GM19324 (cell line): ENCODE results near the gene GSX1.
"Not testable (repeated sequence)": the region's sequence is repeated elsewhere in the genome, so short reads cannot be mapped to it uniquely, and the experiment has no call there.

Experiments
- ATAC-seq: cut with Tn5 transposase; IDR thresholded peaks from one replicate; pipeline ENCODE4 v1.9.1; 2021; ENCODE audit warnings: mild to moderate bottlenecking, moderate library complexity; ENCODE audit not compliant: unreplicated experiment, low FRiP score

GSX1 gene

DNA sequence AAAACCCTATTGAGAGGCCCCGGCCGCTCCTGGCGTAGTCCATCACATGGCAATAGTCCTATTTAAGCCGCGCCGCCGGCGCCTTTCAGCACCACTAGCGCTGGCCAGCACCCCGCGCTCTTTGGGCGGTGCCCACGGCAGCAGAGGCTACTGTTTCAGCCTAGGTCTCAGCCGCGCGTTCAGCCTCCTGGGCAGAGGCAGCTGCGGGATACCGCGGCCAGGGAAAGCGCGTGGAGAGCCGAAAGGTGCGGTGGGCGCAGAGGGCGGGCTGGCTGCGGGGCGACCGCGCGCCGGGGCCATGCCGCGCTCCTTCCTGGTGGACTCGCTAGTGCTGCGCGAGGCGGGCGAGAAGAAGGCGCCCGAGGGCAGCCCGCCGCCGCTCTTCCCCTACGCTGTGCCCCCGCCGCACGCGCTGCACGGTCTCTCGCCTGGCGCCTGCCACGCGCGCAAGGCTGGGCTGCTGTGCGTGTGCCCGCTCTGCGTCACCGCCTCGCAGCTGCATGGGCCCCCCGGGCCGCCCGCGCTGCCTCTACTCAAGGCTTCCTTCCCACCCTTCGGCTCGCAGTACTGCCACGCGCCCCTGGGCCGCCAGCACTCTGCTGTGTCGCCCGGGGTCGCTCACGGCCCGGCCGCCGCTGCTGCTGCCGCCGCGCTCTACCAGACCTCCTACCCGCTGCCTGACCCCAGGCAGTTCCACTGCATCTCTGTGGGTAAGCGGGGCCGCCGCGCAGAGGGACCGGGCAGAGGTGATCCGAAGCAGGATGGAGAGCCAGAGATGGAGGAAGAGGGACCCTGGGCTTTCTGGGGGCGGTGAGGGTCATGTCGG lies at the start of gene GSX1:
GSX1 (plus strand) TSS at position 91 of the 826 bp plus-strand sequence; CDS start at position 299, 208 bp downstream.
- no peak for ATAC-seq

DNA sequence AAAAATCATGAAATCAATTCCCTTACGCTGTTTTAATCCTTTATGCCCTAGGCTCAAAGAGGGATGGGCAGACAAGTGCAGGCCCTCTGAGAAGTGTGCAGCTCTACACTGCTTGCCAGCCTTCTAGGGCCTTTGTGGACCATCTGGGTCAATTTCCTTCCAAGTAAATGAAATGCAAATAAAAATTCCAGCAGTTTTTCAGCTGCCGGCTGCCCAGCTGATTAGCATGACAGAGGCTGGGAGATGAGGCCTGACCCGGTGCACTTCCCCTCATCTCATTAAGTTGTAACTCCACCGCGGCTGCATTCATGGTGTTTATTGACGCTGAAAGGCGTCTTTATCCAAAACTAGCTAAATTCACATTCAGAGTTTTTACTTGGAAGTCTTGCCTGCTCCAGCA lies 47.5 kb upstream of the GSX1 start:
- no peak for ATAC-seq

DNA sequence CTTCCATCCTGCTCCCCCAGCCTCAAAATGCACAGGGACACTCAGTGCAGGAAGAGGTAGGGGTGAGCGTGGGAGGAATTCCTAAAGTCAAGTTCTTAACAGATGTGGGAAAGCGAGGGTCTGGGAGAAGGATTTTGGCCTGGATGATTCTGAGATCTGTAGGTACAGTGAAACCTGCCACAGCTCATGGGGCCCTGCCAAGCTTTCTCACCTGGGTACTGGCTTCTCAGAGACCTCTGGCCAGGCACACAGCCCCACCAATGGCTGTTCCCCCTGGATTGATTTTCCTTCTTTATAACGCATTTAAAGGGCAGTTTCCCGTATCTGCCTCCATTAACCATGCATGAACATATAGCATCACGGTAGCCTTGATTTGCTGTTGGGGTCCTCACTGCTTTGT lies 47.0 kb upstream of the GSX1 start:
- no peak for ATAC-seq

DNA sequence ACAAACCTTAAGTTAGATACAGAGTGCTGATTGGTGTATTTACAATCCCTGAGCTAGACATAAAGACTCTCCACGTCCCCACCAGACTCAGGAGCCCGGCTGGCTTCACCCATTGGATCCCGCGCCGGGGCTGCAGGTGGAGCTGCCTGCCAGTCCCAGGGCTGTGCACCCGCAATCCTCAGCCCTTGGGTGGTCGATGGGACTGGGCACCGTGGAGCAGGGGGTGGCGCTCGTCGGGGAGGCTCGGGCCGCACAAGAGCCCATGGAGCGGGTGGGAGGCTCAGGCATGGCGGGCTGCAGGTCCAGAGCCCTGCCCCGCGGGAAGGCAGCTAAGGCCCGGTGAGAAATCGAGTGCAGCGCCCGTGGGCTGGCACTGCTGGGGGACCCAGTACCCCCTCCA lies 44.1 kb upstream of the GSX1 start:
- not testable (repeated sequence) for ATAC-seq

DNA sequence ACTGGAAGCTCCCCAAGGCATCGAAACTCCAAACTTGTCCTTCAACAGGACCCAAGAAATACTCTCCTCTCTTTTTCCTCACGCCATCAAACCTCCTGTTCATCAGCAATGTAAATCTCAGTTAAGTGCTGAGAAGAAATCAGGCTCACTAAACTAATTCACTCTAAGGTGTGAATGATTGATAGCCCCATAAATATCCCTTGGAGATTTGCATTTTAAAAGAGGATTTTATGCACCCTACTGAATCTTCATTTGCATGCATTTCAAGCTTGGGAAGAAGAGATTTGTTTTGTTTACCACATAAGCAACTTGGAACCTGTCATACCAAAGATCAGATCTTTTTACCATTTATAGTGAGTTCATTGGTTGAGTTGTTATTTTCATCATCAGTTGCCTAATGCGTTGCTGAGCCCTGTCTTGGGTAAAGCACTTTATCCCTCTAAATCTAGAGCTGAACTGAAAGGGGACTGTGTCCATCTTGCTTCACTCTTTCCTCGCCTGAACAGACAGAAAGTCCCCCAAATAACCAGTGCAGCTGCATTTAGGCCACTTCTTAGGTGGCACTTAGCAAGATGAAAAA lies 40.2 kb upstream of the GSX1 start:
- no peak for ATAC-seq

DNA sequence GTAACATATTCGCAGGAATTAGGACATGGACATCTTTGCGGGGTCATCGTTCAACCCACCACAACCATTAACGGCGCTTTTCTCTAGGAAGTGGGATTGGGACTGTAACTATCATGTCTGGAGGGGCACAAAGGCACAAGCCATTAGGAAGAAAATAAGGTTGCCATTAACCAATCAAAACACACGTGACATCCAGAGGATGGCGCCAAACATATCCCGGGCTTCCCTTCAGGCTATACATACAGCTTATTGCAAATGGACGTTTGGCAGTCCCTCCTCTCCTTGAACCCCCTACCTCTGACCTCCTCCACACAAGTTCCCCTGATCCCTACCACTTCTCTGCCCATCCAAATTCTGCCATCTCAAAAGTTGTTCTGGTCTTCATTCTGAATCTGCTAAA lies 26.6 kb upstream of the GSX1 start:
- no peak for ATAC-seq

DNA sequence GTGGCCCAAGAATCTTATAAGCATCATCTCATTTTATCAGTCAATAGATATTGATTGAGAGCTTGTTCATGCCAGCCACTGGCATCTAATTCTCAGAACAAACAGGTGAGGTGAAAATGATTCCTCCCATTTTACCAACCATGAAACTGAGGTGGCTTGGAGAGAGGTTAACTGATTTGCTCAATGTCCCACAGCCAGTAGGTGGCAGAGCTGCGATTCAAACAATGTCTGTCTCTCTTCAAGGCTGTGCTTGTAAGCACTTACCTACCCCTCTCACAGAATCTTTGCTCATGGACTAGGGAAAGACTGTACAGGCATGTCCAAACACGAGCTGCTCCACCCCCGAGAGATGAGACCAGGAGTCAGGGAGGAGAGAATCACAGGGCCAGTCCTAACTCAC lies 21.5 kb upstream of the GSX1 start:
- ATAC-seq = no peak

DNA sequence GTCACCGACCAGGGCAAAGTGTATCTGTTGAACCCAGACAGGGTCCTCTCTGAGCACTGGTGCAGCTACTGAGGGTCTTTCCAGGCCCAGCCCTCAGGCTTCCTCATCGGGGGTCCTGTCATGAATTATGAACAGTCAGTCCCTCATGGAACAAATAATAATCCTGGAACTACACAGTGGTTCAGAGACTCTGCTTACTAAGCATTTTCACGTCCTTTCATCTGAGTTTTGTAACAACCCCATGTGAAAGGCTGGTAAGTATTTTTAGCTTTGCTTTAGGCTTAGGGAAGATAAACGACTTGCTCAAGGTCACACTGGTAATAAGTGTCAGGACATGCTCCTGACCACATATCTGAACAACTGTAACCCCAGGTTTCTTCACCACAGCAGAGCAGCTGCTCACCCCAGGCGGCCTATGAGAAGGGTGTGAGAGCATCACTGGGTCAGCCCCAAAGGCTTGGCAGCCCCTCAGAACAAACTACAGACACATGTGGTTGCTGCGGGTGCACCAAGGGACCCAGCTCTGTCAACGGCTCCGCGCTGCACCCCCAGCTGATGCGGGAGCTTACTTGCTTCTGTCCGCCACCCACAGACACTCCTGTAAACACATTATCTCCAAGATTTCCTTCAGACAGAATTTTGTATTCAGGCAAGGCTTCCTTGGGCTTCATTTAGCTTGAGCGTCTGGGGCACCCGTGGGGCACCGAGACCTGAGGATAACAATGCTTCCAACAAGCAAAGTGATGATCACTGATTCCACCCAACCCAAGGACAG lies 19.4 kb upstream of the GSX1 start:
- no peak for ATAC-seq

DNA sequence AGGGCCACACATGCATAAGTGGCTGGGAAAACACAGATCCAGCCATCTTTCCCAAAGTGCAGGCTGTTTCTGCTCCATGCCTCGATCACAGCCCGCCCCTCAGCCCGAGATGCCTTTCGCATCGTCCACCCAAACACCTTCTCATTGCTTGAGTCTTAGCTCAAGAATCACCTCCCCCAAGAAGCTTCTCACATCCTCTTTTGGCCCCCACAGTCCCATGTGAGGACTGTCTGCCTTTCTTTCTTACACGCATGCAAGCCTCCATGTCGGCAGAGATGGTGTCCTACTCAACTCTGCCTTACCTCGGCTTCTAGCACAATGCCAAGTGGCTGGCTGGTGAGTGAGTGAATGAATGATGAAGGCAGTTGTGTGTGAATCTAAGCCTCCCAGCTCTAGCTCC lies 18.1 kb upstream of the GSX1 start:
- no peak for ATAC-seq

DNA sequence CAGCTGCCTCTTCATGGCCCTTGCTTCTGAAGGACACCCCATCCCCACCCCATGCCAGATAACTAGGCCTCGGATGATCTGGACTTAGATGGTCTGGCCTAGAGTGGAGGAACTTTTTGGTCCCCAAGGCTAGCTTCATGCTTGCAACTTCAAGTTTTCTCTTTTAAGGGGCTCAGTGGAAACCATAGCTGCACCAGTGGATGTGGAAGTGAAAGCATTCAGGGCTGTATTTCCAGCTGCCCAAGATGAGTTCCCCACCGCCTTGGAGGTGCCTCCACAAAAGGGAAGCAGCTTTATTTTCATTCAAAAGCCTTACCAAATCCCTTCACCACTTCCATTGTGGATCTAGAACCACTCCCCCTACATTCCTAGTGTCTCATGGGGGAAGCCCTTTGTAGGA lies 17.6 kb upstream of the GSX1 start:
- ATAC-seq = no peak

DNA sequence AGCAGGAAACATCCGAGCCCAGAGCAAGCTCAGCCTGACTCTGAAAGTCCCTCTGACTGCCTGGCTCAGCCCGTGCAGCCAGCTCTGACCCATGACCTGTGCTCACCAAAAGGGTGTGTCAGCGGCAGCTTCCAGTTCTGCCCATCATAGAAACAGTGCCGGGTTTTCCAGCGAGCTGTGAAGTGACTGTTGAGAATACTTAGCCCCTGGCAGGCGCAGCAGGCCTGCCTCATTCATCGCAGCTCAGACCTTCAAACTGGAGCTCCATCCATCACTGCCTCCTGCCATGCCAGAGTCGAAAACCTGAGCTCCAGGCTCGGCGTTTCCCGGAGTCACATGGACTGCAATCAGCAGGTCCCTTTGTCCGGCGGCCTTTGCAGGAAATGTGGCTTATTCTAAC lies 16.3 kb upstream of the GSX1 start:
- ATAC-seq = no peak

DNA sequence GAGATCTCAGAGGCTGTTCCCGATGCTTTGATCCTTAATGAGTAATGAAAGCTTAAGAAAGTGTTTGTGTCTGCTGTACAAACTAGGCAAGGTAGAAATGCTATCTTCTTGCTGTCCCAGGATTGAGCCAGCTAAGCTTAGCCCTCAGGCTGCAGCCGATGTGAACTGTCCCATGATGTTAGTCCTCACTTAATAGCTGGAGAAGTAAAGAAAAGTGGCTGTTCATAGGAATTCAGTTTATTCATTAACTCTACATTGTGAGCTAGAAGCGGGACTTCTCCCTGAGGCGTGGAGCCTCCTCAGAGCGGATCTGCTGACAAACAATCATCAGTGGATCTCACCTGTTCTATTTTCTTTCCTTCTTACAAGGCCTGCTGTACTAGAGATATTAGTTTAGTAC lies 10.1 kb upstream of the GSX1 start:
- ATAC-seq = no peak

DNA sequence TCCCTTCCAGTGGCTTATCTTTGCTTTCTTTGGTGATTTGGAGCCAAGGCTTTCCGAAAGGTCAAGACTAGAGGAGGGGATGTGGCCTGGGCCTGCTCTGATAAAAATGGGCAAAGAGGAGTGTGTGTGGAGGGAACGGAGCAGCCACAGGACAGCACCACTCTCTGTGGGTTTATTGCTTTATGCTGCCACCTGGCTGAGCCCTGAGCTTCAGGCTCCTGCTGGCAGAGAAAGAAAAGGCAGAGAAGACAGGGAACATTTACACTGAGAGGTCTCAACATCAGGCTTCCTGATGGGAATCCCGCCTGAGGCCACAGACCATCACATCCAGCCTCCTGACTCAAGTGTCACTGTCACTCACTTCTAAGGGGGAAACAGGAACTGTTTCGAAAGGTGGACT lies 9.2 kb upstream of the GSX1 start:
- ATAC-seq = no peak

DNA sequence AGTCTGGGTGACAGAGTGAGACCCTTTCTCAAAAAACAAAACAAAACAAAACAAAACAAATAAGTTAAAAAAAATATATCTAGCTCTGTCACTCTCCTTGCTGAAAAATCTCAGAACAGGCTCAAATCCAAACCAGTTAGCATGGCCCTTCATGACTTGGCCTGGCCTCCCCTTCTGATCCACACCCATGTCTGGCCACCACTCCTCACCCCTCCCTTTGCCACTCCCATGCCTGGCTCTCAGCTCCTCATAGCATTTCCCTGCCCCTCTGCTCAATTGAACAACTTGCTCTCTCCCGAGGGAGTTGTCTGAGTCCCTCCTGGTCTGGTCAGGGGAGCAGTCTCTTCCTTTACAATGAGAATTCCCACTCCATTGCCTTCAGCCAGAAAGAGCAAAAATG lies 4.0 kb upstream of the GSX1 start:
- no peak for ATAC-seq

DNA sequence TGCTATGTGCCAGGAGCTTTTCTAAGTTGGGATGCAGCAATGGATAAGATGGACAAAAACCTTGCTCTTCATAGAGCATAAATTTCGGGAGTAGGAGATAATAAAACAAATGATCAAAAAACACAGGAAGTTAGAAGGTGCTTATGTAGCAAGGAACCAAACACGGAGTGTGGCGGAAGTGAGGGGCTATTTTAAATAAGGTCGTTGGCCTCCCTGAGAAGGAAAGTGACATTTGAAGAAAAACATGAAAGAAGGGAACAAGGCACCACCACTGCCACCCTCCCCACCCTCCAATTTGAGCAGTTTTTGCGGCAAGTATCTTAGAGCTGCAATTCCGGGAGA lies 3.2 kb upstream of the GSX1 start:
- no peak for ATAC-seq

DNA sequence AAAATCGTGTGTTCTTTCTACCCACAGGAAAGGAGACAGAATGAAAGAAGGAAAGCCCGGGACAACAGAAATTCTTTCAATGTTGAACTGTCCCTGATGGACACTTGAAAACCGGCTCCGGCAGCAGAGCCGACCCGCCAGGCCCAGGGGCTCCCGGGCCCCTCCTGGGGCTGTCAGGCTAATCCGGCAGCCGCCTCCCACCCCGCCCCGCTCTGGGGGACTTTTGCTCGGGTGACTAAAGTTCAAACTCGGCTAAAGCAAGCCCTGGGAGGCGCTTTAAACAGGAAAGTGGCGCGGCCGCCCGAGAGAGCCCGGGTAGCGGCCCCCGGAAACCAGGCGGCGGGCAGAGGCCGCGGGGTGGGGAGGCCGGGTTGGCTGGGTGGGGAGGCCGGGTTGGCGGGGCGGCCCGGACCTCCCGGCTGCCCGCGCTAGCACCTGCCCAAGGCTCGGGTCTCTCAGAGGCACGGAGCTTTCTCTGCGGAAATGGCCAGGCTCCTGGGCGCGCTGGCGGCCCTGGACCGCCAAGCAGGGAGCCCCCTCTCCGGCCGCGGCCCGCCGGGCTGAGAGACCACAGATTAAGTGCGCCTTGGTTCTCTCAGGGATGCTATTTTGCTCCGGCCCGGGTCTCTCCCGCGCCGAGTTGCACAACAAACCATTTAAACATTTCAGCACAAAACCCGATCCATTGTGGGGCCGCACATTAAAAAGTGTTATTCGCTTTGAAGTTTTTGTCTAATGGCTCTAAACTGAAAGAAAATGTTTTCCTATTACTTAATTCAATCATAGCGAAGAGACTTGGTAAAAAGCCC lies 2.6 kb upstream of the GSX1 start:
- ATAC-seq = no peak

DNA sequence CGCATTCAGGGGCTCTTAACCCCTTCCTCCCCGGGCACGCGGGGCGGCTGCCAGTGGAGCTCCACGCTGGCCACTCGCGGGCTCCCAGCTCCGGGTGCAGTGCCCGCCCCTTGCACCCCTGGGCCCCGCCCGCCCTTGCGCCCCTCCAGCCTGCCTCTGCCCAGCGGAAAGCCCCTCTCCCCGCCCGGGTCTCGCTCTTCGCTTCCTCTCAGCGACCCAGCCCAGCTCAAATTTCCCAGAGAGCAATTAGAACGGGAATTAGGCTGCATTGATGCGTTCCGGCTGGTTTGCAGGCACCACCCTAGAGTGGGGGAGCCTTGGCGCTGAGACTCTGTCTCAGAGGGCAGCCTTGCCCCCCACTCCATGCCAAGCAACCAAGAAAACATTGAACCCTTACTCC lies 1.8 kb upstream of the GSX1 start:
- no peak for ATAC-seq

DNA sequence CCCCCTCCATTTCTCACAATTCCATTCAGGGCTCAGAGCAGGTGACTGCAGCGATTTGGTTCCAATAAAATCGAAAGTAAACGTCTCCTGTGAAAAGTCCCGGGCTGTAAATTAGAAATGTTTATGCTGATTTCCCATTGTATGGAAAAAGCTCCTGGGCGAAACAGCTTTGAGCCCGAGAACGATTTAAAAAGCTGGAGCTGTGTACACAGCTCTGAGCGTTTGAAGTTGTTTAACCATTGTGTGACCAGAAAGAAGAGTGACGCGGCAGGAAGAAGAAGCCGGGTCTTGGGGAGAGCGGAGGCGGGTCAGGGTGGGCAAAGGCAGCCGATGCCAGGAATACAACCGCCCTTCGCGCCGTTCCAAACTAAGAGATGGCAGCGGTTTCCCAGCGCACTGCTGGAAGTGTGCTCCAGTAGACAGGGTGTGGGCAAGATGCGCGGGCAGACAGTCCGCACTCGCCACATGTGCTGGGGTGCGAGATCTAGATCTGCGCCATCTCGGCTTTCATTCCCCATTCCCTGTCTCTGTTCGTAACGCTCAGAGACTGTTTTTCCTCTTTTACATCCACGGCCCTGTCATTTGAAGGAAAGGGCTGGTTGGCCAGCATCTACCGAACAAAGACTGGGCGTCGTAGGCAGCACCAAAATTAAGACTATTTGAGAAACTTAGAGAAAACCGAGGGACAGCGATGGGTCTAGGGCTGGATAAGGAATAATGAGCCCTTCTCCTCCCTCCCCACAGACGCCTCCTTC lies 960 bp upstream of the GSX1 start:
- no peak for ATAC-seq

DNA sequence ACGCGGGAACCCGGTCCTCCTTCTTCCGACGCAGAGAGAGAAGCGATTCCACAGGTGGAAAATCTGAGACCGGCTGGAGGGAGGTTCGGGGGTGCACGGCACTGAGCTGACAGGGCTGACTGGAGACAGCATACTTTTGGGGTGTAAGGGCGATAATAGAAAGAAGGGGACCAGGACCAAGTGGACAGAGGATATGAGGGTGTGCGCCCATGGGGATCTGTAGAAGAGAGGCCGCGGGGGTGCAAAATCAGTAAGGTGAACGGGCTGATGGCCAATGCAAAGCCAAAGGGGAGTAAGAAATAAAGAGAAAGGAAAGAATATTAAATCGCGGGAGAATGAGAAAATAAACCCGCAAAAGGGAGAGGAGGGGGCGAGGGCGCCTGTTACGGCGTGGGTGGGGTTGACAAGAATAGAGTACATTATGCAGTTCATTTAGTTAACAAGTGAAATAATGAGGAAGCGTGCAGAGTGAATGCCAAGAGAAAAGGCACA lies 336 bp upstream of the GSX1 start:
- ATAC-seq = no peak
